KMS-11 (cell line): ENCODE data around the gene MST1.

ENCODE experiments used
- H2AFZ ChIP-seq: fragments of 200-600 bp; sonication (generic); 2 replicates; pipeline ENCODE4 v1.6.1; 2016; ENCODE audit warnings: antibody characterized with exemption, mixed run types, low read depth
- H3K27ac ChIP-seq: fragments of 200-600 bp; sonication (generic); 2 replicates; pipeline ENCODE4 v1.6.1; 2016; ENCODE audit warnings: mild to moderate bottlenecking, mixed run types
- H3K27me3 ChIP-seq: fragments of 200-600 bp; sonication (generic); 2 replicates; pipeline ENCODE4 v1.6.1; 2017; ENCODE audit warnings: mild to moderate bottlenecking, low read depth, mixed run types, moderate library complexity; ENCODE audit not compliant: insufficient read depth
- H3K36me3 ChIP-seq: fragments of 200-600 bp; sonication (generic); 2 replicates; pipeline ENCODE4 v1.6.1; 2017; ENCODE audit warnings: mild to moderate bottlenecking, mixed run types; ENCODE audit not compliant: insufficient read depth
- H3K4me1 ChIP-seq: fragments of 200-600 bp; sonication (generic); 2 replicates; pipeline ENCODE4 v1.6.1; 2016; ENCODE audit warnings: mild to moderate bottlenecking, low read depth, mixed run types; ENCODE audit not compliant: poor library complexity, severe bottlenecking
- H3K4me2 ChIP-seq: fragments of 200-600 bp; sonication (generic); 2 replicates; pipeline ENCODE4 v1.7.0; 2016; ENCODE audit warnings: mild to moderate bottlenecking, mixed run types
- H3K4me3 ChIP-seq: fragments of 200-600 bp; sonication (generic); IDR thresholded peaks from 2 replicates; pipeline ENCODE4 v1.6.1; 2017; ENCODE audit warnings: low read depth, low read length, mixed read lengths; ENCODE audit not compliant: insufficient read depth
- H3K79me2 ChIP-seq: fragments of 200-600 bp; sonication (generic); 2 replicates; pipeline ENCODE4 v1.6.1; 2016; ENCODE audit warnings: low read depth, mixed run types; ENCODE audit not compliant: insufficient read depth
- H3K9ac ChIP-seq: fragments of 200-600 bp; sonication (generic); 2 replicates; pipeline ENCODE4 v1.6.1; 2016; ENCODE audit warnings: mild to moderate bottlenecking, mixed run types
- H4K20me1 ChIP-seq: fragments of 200-600 bp; sonication (generic); 2 replicates; pipeline ENCODE4 v1.6.1; 2016; ENCODE audit warnings: mild to moderate bottlenecking, mixed run types; ENCODE audit not compliant: insufficient read depth
- CTCF ChIP-seq: fragments of 200-600 bp; sonication (generic); conservative IDR thresholded peaks from 2 replicates; pipeline ENCODE4 v1.6.1; 2017; ENCODE audit warnings: low read depth, mild to moderate bottlenecking, antibody characterized with exemption, low read length, moderate library complexity, mixed read lengths

Gene MST1

DNA sequence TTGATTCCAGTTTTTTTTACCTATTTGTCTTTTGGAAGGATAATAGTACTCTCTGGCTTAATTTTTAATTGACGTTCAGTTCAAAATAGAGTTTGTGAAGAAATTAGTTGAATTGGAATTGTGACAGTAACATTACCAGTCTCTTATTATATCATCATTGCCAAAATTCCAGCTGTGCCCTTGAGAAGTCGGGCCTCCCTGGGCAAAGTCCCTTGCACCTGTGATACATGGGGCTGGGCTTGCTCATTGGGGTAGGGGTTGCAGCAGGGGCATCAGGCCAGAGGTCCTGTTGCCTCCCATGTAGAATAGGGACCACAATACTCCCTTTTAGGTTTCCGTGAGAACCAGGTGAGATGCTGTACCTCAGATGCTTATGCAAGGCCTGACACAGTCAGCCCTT lies 43.0 kb downstream of the MST1 start:
- no peaks in the 10 kb centered on the region for H3K27me3 ChIP-seq
- no peaks in the 10 kb centered on the region for H3K4me1 ChIP-seq
- no peaks in the 10 kb centered on the region for H3K36me3 ChIP-seq
- H3K4me3 ChIP-seq: no peak overlapping the region
- no peak for TF ChIP-seq CTCF
- no peaks in the 10 kb centered on the region for H4K20me1 ChIP-seq
- no peak overlapping the region for H3K4me2 ChIP-seq
- H2AFZ ChIP-seq: no peak overlapping the region
- H3K27ac ChIP-seq: no peak overlapping the region
- H3K79me2 ChIP-seq: no peaks in the 10 kb centered on the region
- no peak overlapping the region for H3K9ac ChIP-seq

- no peak overlapping the region for H3K4me2 ChIP-seq
These were observed 44.6 kb downstream of the MST1 start for GRCh38 chr3:49644684-49645083.

GRCh38 chr3:49642708-49643145 lies 46.5 kb downstream of the MST1 start:
- Histone ChIP-seq H3K27ac (no peak overlapping the region), H3K4me1 (no peaks in the 10 kb centered on the region), H4K20me1 (no peaks in the 10 kb centered on the region), H3K36me3 (no peaks in the 10 kb centered on the region), H3K9ac (no peak overlapping the region), H3K79me2 (no peaks in the 10 kb centered on the region), H2AFZ (no peak overlapping the region), H3K4me2 (no peak overlapping the region), H3K27me3 (no peaks in the 10 kb centered on the region), H3K4me3 (no peak overlapping the region)
- TF ChIP-seq CTCF: no peak

More at GRCh38 chr3:49644684-49645083, 44.6 kb downstream of the MST1 start:
- no peaks in the 10 kb centered on the region for H3K27me3 ChIP-seq
- no peak overlapping the region for H3K4me3 ChIP-seq
- no peak overlapping the region for H3K9ac ChIP-seq
- no peaks in the 10 kb centered on the region for H3K79me2 ChIP-seq
- no peaks in the 10 kb centered on the region for H3K36me3 ChIP-seq
- H3K4me1 ChIP-seq: no peaks in the 10 kb centered on the region
- TF ChIP-seq CTCF: no peak
- no peak overlapping the region for H3K27ac ChIP-seq
- no peak overlapping the region for H2AFZ ChIP-seq
- H4K20me1 ChIP-seq: no peaks in the 10 kb centered on the region

GRCh38 chr3:49641921-49642707 lies 47.2 kb downstream of the MST1 start:
- Histone ChIP-seq H3K4me3 (no peak overlapping the region), H3K4me2 (no peak overlapping the region), H2AFZ (no peak overlapping the region), H3K27ac (no peak overlapping the region), H3K27me3 (no peaks in the 10 kb centered on the region), H3K79me2 (no peaks in the 10 kb centered on the region), H3K9ac (no peak overlapping the region), H4K20me1 (no peaks in the 10 kb centered on the region), H3K4me1 (no peaks in the 10 kb centered on the region), H3K36me3 (no peaks in the 10 kb centered on the region)
- no peak for TF ChIP-seq CTCF
